ENCODE results near the gene RAPGEF5.

GRCh38 chr7:22183522-22184280, 173.3 kb downstream of the RAPGEF5 start:
- TF ChIP-seq ZNF274 (IDR thresholded peaks at IDR 0.05; ENCODE audit: low read depth, low read length) (no peak), YY1 (IDR thresholded peaks at IDR 0.05; ENCODE audit: insufficient read depth, insufficient read length) (no peak), SUZ12 (IDR thresholded peaks at IDR 0.05; ENCODE audit: extremely low read depth, insufficient read depth, insufficient read length) (no peak)

Measured in NT2/D1 (cell line).